Heart left ventricle (tissue), 13 donors: Measurements from ENCODE around the gene ABCC9.

Experiments
- CTCF ChIP-seq, 12 donors: fragments of 200-600 bp; sonication (generic) in 4 of 12; IDR thresholded peaks; one replicate each; pipeline versions ENCODE4 v1.5.0 to v1.8.0; 2018 to 2022; ENCODE audit warnings: antibody characterized with exemption in 12 of 12, mild to moderate bottlenecking in 5 of 12
- POLR2A ChIP-seq, 2 donors: fragments of 450-650 bp; IDR thresholded peaks; one replicate each; pipeline ENCODE4 v1.6.1; 2017; ENCODE audit warnings: antibody characterized with exemption in 2 of 2, mild to moderate bottlenecking in 2 of 2, moderate library complexity in 2 of 2
- donor health status: ischemic (EF 13 %, LVEDD 7.1; RV severe dilation, severe dysfunction).
- donor health status: DM: no; HTN: yes; CAD: no.
- donor health status: DM: no; HTN: no; CAD: no.
- donor health status: ischemic (EF 25% LVEDD 6.9; RV normal size, moderate dysfunction).
- donor health status: ischemic (EF 25% LVEDD 5.7; RV mildly dilated, moderate dysfunction).
- donor health status: ischemic (EF 35%, LVEDD 5.7; RV mildly dilated, moderate dysfunction).
- donor health status: nonischemic (EF 11% LVEDD 7.7; RV severe dilation, severe dysfunction).
- donor health status: DM: yes; HTN: yes; CAD: no.
- donor health status: PGD.
- donor health status: ischemic (EF 29% LVEDD 5.4; RV normal size, mild dysfunction).
- donor health status: nonischemic (EF 23%, LVEDD 6.1; RV moderate dilation, normal function).

DNA sequence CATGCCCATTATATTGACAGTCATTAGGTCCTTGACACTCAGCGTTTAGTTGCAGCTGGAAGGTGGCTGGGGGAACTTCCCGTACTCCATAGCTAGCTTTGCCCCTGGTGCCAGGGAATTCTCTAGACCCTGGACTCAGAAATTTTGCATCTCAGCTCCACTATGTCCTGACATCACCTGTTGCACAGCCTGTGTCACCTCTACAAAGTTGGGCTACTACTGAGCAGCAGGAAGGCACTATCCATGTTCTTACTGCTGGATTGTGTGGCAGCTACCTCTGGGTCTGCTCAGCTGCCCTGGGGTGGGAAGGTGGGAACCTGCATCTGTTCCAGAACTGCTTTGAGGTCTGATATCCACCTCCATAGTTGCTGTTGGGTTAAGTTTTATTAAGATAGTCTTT, 177.7 kb downstream of the ABCC9 start:
- no peak for TF ChIP-seq CTCF (IDR thresholded peaks at IDR 0.05)
- no peak for TF ChIP-seq POLR2A (IDR thresholded peaks at IDR 0.05)
